Neural progenitor cell (in vitro differentiated cells): ENCODE data around the gene STARD8. TPM values are rescaled to one million over a fixed set of nuclear protein-coding genes. Genes with fewer than 3 reads are reported as not detected.
A peak's percentile ranks its signal among the peaks of the same experiment; 100 is the strongest.

Experiments used
- DNase-seq: peaks from one replicate; pipeline ENCODE4 v3.0.0-alpha.2; 2016; ENCODE audit warnings: low spot score
- H2AFZ ChIP-seq: fragments of 200-600 bp; sonication (generic); replicated peaks from 2 replicates; pipeline ENCODE4 v1.6.1; 2016; ENCODE audit warnings: antibody characterized with exemption
- H3F3A ChIP-seq: fragments of 200-600 bp; sonication (generic); 2 replicates; pipeline ENCODE4 v1.6.1; 2016; ENCODE audit warnings: antibody characterized with exemption, low read depth
- H3K27ac ChIP-seq: fragments of 200-600 bp; sonication (generic); 2 replicates; pipeline ENCODE4 v1.5.1; 2016; ENCODE audit warnings: mild to moderate bottlenecking
- H3K27me3 ChIP-seq: fragments of 200-600 bp; sonication (generic); 2 replicates; pipeline ENCODE4 v1.6.1; 2016; ENCODE audit warnings: mild to moderate bottlenecking, moderate library complexity
- H3K36me3 ChIP-seq: fragments of 200-600 bp; sonication (generic); 2 replicates; pipeline ENCODE4 v1.5.1; 2016
- H3K4me1 ChIP-seq: fragments of 200-600 bp; sonication (generic); 2 replicates; pipeline ENCODE4 v1.6.1; 2016; ENCODE audit warnings: mixed run types
- H3K4me2 ChIP-seq: fragments of 200-600 bp; sonication (generic); 2 replicates; pipeline ENCODE4 v1.6.1; 2016
- H3K4me3 ChIP-seq: fragments of 200-600 bp; sonication (generic); 2 replicates; pipeline ENCODE4 v1.5.1; 2016
- H3K79me2 ChIP-seq: fragments of 200-600 bp; sonication (generic); 2 replicates; pipeline ENCODE4 v1.6.1; 2016; ENCODE audit warnings: low read depth
- H3K9ac ChIP-seq: fragments of 200-600 bp; sonication (generic); 2 replicates; pipeline ENCODE4 v1.6.1; 2016
- H3K9me3 ChIP-seq: fragments of 200-600 bp; sonication (generic); 2 replicates; pipeline ENCODE4 v1.5.1; 2016; ENCODE audit warnings: low read depth
- H4K20me1 ChIP-seq: fragments of 200-600 bp; sonication (generic); 2 replicates; pipeline ENCODE4 v1.6.1; 2016; ENCODE audit warnings: low read depth
- H3K27ac Mint-ChIP-seq: 3 replicates; pipeline ENCODE4 v1.8.0; 2021; ENCODE audit warnings: mixed read lengths
- H3K27me3 Mint-ChIP-seq: 2 replicates; pipeline ENCODE4 v1.8.0; 2022; ENCODE audit warnings: low read depth, mild to moderate bottlenecking, inconsistent platforms, moderate library complexity, mixed read lengths; ENCODE audit not compliant: insufficient read depth
- H3K36me3 Mint-ChIP-seq: 3 replicates; pipeline ENCODE4 v1.8.0; 2021; ENCODE audit warnings: mixed read lengths
- H3K4me1 Mint-ChIP-seq: 3 replicates; pipeline ENCODE4 v1.8.0; 2021; ENCODE audit warnings: mixed read lengths
- H3K4me3 Mint-ChIP-seq: 3 replicates; pipeline ENCODE4 v1.8.0; 2021; ENCODE audit warnings: mild to moderate bottlenecking, moderate library complexity, mixed read lengths
- H3K9me3 Mint-ChIP-seq: 3 replicates; pipeline ENCODE4 v1.8.0; 2020; ENCODE audit warnings: mixed read lengths
- CTCF ChIP-seq: fragments of 200-600 bp; sonication (generic); IDR thresholded peaks from 2 replicates; pipeline ENCODE4 v1.5.1; 2017; ENCODE audit warnings: antibody characterized with exemption, mild to moderate bottlenecking
- EZH2 ChIP-seq: fragments of 200-600 bp; sonication (generic); IDR thresholded peaks from 2 replicates; pipeline ENCODE4 v1.6.1; 2017; ENCODE audit warnings: antibody characterized with exemption, mild to moderate bottlenecking, moderate library complexity
- EZH2phosphoT487 ChIP-seq: fragments of 200-600 bp; sonication (generic); IDR thresholded peaks from 2 replicates; pipeline ENCODE4 v1.6.1; 2017; ENCODE audit warnings: antibody characterized with exemption
- total RNA-seq: library from RNA; depleted of rRNA; stranded (reverse); fragments of >200 nt; gene quantifications from 2 replicates; pipeline ENCODE4 v1.2.3, GENCODE V29; 2015; ENCODE audit warnings: low replicate concordance

Gene STARD8
- total RNA-seq, 1 donor from 2014 or later = 0.82 TPM

- no peaks in the 10 kb centered on the region for H3K79me2 ChIP-seq
- peaks cover 6% of the 10 kb centered on the region for H3K27me3 ChIP-seq
- no peaks in the 10 kb centered on the region for H3K36me3 ChIP-seq
- DNase-seq = no peak
- no peak for TF ChIP-seq EZH2phosphoT487
- no peak for TF ChIP-seq EZH2
- TF ChIP-seq CTCF = no peak
- H4K20me1 ChIP-seq = no peaks in the 10 kb centered on the region
- peaks cover 15% of the 10 kb centered on the region for H3K4me1 Mint-ChIP-seq
- no peak overlapping the region for H3K4me3 Mint-ChIP-seq
- no peaks in the 10 kb centered on the region for H3K36me3 Mint-ChIP-seq
- no peak overlapping the region for H3K4me3 ChIP-seq
- peaks cover 7% of the 10 kb centered on the region for H3F3A ChIP-seq
- H3K27ac ChIP-seq = no peak overlapping the region
- no peaks in the 10 kb centered on the region for H3K9me3 ChIP-seq
- no peak overlapping the region for H2AFZ ChIP-seq
- H3K4me1 ChIP-seq = no peaks in the 10 kb centered on the region
- H3K9ac ChIP-seq = no peak overlapping the region
- no peaks in the 10 kb centered on the region for H3K27me3 Mint-ChIP-seq
- H3K4me2 ChIP-seq = no peak overlapping the region
- no peak overlapping the region for H3K27ac Mint-ChIP-seq
- peaks cover 3% of the 10 kb centered on the region for H3K9me3 Mint-ChIP-seq
Observed at GRCh38 chrX:68666580-68666979, 19.1 kb downstream of the STARD8 start.

GRCh38 chrX:68669094-68669860, 21.8 kb downstream of the STARD8 start:
- H3K4me3 Mint-ChIP-seq = no peak overlapping the region
- H3K4me1 ChIP-seq = peaks cover 7% of the 10 kb centered on the region
- no peaks in the 10 kb centered on the region for H3K36me3 Mint-ChIP-seq
- peaks cover 7% of the 10 kb centered on the region for H3F3A ChIP-seq
- H3K27me3 ChIP-seq = peaks cover 6% of the 10 kb centered on the region
- no peak overlapping the region for H3K4me3 ChIP-seq
- H2AFZ ChIP-seq = no peak overlapping the region
- H4K20me1 ChIP-seq = no peaks in the 10 kb centered on the region
- no peaks in the 10 kb centered on the region for H3K9me3 ChIP-seq
- DNase-seq = peak; percentile 65
- no peak overlapping the region for H3K27ac ChIP-seq
- TF ChIP-seq EZH2phosphoT487 (no peak), CTCF (no peak), EZH2 (no peak)
- H3K4me1 Mint-ChIP-seq = peaks cover 30% of the 10 kb centered on the region
- H3K27ac Mint-ChIP-seq = peak overlapping the region; percentile 20
- H3K27me3 Mint-ChIP-seq = no peaks in the 10 kb centered on the region
- H3K79me2 ChIP-seq = no peaks in the 10 kb centered on the region
- H3K9me3 Mint-ChIP-seq = peaks cover 2% of the 10 kb centered on the region
- H3K9ac ChIP-seq = no peak overlapping the region
- H3K36me3 ChIP-seq = no peaks in the 10 kb centered on the region
- H3K4me2 ChIP-seq = no peak overlapping the region

GRCh38 chrX:68669871-68670270, 22.4 kb downstream of the STARD8 start:
- no peak overlapping the region for H3K27ac Mint-ChIP-seq
- no peak overlapping the region for H3K4me3 Mint-ChIP-seq
- no peak for TF ChIP-seq EZH2phosphoT487
- TF ChIP-seq EZH2 = no peak
- no peak for TF ChIP-seq CTCF
- H3K27me3 Mint-ChIP-seq = no peaks in the 10 kb centered on the region
- Histone ChIP-seq H3K36me3 (no peaks in the 10 kb centered on the region), H4K20me1 (no peaks in the 10 kb centered on the region), H3F3A (peaks cover 7% of the 10 kb centered on the region), H3K9ac (no peak overlapping the region), H2AFZ (no peak overlapping the region), H3K4me1 (peaks cover 7% of the 10 kb centered on the region), H3K27me3 (peaks cover 6% of the 10 kb centered on the region), H3K4me2 (no peak overlapping the region), H3K27ac (no peak overlapping the region), H3K9me3 (no peaks in the 10 kb centered on the region), H3K79me2 (no peaks in the 10 kb centered on the region), H3K4me3 (no peak overlapping the region)
- DNase-seq = no peak
- peaks cover 30% of the 10 kb centered on the region for H3K4me1 Mint-ChIP-seq
- no peaks in the 10 kb centered on the region for H3K9me3 Mint-ChIP-seq
- H3K36me3 Mint-ChIP-seq = no peaks in the 10 kb centered on the region
